Epidermal melanocyte (primary cell): ENCODE data around the gene ANAPC7.
"Not testable (repeated sequence)": the region's sequence is repeated elsewhere in the genome, so short reads cannot be mapped to it uniquely, and the experiment has no call there.

Source experiments
- DNase-seq: peaks from one replicate; pipeline ENCODE4 v3.0.0; 2011; ENCODE audit warnings: low spot score; ENCODE audit not compliant: insufficient read length

Gene ANAPC7

DNA sequence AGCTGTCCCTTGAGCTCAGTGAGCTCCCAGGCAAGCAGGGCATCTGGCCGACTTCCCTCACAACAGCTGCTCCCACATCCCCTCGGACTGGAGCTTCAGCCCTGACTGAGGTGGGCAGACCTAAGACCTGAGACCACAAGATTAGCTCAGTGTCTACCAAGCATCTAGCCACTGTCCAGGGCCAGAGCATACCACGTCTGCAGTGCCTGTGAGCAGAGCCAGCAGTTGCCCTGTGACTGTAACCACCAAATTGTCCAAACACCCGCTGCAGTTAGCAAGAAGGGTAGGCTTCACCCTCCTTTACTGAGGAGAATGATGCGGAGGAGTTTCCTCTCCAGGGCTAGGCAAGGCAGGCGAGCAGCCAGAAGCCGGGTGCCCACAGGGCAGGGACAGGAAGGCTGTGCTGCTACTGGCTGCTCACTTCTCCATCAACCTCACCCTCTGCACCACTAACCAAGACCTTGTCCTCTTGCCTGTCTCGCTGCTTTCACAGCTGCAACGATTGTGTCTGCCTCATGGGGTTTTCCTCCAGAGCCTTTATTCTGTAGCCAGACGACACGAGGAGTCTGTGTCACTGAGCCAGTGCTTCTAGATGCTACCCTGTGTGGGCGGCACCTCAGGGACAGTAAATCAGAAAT, 53.9 kb downstream of the ANAPC7 start:
- no peak for DNase-seq

DNA sequence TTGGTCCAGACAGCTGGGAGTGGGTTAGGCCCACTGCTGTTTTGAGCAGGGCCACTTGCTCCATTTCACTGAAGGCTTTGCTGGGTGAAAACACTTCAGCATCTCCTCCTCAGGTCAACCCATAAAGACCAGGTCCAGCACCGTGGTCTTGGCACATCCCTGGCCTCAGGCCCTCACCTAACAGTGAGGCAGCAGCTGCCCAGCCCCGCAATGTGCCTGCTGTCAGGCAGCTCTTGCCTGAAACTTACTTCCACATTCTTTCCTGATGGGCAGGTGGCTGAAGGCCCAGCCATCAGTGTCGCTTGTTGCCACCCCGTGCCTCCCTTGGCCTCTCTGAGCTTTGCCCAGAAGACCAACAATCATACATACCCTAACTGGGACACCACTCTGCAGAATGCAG, 54.4 kb downstream of the ANAPC7 start:
- DNase-seq, result no peak

DNA sequence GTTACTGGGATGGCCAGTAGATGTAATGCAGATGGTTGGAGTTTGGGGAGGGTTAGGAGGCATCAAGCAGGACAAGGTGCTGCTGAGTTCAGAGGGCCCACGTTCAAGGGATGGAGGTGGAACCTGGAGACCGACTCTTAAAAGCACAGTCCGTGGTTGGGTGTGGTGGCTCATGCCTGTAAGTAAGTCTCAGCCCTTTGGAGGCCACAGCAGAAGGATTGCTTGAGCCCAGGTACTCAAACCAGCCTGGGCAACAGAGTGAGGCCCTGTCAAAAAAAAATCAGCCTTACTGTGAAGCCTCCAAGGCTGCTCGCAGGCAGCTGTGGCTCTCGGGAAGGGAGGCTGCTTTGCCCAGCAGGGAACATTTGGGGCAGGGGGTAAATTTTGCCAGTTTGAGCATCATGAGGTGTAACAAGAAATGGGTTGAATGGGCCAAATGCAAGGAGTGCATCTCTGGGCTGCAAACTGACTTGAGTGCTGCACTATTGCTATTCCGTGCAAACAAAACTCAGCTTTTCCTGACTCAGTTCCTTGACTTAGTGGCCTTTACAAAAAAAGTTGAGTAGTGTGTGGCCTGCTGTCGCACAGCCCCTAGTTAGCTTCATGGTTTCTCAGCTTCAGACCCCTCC, 55.0 kb downstream of the ANAPC7 start:
- no peak for DNase-seq

DNA sequence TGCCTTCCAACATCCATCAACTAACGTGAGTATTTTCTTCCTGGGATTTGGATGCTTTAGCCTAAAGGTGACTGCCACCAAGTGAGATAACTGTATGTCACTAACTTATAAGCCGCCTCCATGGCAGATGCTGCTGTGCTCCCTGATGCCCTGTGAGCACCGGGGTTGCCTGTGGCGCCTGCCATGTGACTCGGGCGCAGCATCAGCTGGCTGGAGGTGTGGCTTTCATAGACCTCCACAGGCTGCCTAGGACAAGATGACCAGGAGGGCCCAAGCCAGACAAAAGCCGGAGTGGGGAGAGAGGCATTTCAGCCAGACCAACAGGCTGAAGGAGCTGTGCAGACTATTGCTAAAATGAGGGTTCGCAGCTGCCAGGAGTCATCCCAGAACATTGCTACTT, 55.7 kb downstream of the ANAPC7 start:
- no peak for DNase-seq

DNA sequence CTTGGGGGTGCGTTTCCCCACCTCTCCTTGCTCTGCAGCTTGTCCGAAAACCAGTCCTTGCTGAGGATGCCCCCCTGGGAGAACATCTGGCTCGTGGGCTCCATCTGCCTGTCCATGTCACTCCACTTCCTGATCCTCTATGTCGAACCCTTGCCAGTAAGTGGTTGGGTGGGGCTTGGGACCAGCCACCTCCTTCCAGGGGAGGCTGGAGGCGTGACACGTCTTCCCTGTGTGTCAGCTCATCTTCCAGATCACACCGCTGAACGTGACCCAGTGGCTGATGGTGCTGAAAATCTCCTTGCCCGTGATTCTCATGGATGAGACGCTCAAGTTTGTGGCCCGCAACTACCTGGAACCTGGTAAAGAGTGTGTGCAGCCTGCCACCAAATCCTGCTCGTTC, 57.5 kb downstream of the ANAPC7 start:
- no peak for DNase-seq

DNA sequence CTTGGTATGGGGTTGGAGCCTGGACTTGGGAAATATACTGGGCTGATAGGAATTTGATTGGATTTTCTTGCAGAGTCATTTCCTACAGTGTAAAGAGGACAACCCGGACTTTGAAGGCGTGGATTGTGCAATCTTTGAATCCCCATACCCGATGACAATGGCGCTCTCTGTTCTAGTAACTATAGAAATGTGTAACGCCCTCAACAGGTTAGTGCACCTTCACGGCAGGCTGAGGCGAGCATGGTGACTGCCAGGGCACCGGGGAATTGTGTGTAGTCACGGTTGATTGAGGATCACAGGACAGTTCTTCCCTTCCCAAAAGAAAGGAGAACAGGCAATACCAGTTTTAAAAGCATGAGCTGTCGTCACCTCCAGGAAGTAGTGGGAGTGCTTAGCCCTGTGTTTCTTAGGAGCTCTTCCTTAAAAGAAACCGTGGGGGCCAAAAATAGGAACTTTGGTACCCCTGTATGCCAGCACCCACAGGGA, 58.3 kb downstream of the ANAPC7 start:
- no peak for DNase-seq

- no peak for DNase-seq
These were observed 58.9 kb downstream of the ANAPC7 start for GRCh38 chr12:110344657-110345056.

DNA sequence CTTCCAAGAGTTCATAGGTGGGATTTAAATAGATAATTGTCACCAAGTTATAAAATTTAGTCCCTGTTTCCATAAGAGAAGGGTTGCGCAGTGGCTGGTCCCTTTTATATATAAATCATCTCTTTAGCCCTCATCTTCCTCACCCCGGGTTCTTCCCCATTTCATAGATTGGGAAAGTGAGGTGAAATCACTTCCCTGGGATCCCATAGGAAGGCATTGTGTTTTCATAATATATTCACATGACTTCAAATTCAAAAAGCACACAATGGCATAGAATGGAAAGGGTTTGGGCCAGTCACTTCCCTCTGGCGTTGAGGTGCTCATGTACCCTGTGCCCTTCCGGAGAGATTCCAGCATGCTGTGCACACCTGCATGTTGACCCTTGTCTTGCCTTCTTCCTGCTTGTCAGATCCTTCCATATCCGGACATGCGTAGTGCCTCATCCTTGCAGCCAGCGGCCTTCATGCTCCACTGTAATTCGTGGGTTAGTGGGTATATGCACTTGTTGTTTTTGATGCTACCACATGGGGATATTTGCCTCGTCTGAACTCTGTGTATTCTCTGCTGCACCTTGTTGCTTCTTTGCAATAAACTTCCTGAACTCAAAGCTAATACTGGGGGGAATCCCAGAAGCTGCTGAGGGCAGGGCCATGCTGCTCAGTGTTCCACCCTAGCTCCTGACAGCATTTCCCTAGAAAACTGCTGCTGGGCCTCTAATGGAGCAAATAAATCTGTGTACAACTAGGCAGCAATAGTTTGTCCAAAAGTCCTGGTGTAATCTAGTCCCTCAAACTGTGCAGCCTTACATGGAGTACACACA, 59.6 kb downstream of the ANAPC7 start:
- DNase-seq, result no peak

GRCh38 chr12:110343114-110343513, 60.4 kb downstream of the ANAPC7 start:
- no peak for DNase-seq

GRCh38 chr12:110342157-110342556, 61.4 kb downstream of the ANAPC7 start:
- no peak for DNase-seq

GRCh38 chr12:110340706-110341105, 62.8 kb downstream of the ANAPC7 start:
- no peak for DNase-seq

GRCh38 chr12:110340261-110340660, 63.2 kb downstream of the ANAPC7 start:
- DNase-seq, result not testable (repeated sequence)

DNA sequence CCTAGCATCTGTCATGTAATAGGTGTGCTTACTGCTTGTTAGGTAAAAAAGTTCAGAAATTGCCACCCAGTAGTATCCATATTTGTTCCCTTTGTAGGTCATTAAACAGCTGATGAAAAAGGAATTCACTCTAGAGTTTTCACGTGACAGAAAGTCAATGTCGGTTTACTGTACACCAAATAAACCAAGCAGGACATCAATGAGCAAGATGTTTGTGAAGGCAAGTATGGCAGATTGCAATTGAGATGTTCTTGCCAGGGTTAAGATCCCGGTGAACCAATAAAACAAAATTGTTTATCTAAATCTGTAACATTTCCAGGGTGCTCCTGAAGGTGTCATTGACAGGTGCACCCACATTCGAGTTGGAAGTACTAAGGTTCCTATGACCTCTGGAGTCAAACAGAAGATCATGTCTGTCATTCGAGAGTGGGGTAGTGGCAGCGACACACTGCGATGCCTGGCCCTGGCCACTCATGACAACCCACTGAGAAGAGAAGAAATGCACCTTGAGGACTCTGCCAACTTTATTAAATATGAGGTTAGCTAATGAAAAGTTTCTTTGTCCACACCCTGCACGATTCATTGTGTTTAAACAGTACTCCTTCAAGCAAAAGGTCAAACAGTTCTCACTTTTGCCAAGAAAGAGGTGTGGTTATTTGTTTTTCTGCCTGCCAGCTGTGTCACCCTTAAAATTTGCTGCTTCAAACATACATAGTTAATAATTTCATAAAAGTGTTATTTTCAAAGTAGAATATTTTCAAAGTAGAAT, 64.1 kb downstream of the ANAPC7 start:
- no peak for DNase-seq

DNA sequence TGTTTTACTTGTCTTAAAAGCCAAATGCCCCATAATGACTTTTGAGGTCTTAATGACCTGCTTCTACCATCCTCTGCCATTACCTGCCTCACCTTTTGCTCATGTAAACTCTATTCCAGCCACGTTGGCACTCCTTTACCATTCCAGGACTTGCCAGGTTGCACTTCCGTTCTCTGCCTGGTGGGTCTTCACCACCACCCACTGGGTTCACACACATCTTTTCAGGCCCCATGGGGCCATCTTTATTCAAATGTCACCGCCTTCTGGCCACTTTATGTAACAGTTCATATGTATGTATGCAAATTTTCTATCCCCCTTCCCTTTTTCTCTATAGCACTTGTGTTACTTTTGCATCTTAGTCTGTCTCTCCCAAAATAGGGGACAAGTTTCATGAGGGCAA, 64.8 kb downstream of the ANAPC7 start:
- DNase-seq, result no peak

DNA sequence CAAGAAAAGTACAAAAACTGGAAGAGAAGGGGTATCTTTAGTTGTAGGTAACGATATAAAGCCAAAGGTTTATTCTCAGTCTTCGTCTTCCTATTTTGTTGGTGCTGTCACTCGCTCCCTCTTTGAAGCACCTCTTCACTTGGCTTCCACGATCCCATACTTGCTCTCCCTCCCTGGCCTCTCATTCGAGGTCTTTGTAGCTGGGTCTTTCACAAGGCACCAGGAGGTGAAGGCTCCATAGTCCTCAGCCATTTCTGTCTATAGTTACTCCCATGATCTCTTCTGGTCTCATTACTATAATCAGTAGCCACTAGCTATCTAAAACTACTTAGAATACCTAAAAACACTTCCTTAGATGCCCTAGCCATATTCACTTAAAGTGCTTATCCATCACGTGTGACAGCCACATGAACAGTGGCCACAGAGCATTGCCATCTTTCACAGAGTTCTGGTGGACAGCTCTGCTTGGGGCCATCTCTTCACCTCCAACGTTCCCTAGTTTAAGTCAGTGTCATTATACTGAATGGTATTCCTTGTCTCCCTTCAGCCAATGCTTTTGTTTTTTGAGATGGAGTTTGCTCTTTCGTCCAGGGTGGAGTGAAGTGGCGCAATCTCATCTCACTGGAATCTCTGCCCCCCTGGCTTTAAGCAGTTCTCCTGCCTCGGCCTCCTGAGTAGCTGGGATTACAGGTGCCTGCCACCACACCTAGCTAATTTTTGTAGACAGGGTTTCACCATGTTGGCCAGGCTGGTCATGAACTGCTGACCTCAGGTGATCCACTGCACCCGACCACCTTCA, 65.4 kb downstream of the ANAPC7 start:
- DNase-seq, result no peak

DNA sequence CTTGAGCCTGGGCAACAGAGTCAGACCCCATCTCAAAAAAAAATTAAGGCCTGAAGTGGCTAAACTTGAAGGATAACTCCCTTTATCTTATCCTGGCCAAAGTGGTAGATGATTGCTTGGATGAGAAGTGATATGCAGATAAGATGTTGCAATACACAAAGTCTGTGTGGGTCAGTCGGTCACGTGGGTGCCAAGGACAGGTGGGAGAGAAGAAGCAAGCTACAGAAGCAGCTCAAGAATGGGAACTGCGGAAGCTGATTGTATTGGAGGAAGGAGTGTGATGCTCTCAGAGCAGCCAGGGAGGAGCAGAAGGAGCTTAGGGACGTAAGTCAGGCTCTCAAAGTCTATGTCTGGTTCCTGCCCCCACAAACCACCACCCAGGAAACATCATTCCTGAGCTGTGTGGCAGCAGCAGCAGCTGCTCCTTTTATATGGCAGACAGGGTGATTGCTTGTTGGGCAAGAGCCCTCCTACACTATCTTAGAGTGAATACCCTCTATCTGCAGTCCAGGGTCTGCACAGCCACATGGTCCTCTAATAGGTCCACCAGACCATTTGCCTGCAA, 67.9 kb downstream of the ANAPC7 start:
- no peak for DNase-seq

- DNase-seq, result no peak
These were observed 70.3 kb downstream of the ANAPC7 start for GRCh38 chr12:110333201-110333600.

DNA sequence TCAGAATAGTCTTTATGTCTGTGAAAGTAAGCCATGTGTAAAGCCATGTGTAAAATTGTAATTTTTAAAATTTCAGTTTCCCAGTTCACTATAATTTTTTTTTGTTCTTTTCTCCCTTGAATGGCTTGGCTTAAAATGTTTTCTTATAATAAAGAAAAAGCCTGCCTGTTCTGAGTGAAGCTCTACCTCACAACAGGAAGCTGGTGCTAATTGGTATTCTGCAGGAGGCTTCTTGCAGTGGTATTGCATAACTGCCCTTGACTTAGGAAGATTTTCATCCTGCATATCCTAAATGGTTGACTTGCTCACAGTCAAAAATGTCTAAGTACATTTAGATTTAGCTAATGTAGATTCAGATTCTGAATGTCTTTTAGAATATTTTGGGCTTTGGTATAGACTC, 73.0 kb downstream of the ANAPC7 start:
- no peak for DNase-seq

DNA sequence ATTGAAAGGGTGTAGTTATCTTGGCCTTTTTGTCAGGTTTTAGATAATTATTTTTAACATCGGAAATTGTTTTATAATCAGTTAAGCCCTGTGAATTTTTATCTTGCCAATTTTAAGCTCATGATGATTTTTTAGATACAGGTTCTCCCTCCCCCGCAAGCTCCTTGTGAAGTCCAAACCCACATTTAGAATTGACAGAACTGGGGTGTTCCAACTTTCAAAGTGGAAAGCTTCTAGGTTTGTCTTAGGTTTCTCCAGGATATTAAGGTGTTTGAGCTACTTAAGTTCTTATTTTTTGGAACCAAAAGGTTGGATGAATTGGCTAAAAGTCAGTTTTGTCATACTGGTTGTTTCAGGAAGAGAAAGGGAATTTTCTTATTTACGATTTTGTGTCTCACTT, 73.4 kb downstream of the ANAPC7 start:
- DNase-seq, result no peak

DNA sequence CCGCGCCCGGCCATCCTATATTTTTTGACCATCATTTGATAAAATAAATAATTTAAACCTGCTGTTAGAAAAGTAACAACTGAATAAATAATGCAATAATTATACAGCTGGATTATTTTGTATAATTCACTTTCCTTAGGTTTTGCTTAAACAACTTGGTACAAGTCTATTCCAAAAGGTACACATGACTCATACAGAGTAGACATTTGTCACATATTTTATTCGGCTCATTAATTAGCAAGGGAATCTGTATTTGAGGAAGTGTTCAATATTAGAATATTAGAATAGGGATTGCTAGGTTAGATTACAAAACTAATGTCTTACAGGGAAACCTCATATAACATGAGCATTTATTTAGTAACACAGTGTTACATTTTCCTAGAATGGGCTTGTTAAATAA, 73.8 kb downstream of the ANAPC7 start:
- DNase-seq, result no peak
